GM21515 (cell line): ENCODE measurements around the gene CSNK2A1.
"Not testable (repeated sequence)": the region's sequence is repeated elsewhere in the genome, so short reads cannot be mapped to it uniquely, and the experiment has no call there.

ENCODE experiments used
- ATAC-seq: cut with Tn5 transposase; IDR thresholded peaks from one replicate; pipeline ENCODE4 v1.9.1; 2021; ENCODE audit not compliant: unreplicated experiment

CSNK2A1 gene

DNA sequence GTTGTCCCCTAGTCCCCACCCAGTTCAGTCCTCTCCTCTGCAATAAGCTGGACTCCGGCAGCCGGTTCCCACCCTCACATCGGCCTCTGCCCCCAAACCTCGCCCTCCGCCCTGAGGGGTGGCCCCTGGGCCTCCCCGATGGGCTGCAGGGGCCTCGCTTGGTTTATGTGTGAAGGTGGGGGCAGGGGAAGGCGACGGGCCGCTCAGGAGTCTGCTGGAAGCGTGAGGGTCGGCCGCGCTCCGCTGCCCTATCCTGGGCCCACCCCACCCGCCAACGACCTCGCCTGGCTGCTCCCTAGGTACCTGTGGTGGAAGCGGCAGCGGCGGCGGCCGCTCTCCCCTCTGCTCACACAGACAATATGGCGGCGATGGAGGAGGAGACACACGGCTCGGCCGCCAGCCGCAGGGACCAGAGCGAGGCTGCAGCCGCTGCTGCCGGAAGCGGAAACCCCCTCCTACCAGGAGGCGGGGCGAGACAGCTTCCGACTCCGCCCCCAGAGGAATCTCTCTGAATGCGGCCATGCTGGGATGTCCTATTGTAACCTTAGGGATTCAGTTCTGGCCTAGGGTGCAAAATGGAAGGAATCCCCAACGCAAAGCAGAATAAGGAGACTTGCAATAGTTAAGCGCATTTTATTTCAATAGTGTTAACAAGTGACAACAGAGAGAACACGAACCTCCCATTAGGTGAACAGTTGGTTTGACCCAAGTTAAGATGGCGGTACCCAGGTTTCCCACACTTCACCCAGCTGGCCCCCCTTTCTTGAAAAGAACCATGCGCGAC is at the start of gene CSNK2A1:
TSS of gene CSNK2A1 (minus strand) at position 422 of the 784 bp plus-strand sequence. CDS start 35,239 bp downstream, outside the sequence.
- peak; percentile 92 for ATAC-seq

DNA sequence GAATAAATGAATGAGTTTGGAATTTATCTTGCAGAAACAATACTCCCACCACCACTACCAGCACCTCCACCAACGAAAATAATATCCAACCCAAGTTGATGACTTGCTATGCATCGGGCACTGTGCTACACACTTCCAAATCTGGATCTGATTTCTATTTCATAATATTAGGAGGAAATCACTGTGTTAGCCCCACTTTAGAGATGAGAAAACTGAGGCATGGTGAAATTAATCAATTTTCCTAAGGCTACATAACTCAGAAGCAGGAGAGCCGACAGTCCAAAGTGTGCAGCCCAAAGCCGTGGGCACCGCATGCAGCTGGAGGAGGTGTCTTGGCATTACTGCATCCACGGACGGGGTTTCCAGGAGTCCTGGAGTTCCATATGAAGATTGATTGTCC is 48.9 kb upstream of the CSNK2A1 start:
- ATAC-seq: no peak

DNA sequence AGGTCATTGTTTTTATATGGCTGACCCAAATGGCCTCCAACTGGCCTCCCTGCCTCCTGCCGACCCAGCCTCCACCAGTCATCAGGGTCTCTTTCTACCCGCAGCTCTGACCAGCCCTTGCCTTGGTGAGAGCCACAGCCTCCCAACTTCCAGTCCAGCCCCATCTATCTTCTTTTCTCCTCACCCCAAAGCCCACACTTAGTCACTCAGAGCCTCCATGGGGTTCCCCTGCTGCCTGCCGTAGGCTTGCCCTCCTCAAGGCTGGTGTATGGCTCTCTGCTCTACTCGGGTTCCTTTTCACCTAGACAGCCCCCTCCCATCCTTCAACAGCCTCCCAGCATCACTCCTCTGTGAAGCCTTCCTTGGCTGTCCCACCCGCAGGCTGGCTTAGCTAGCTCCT is 48.4 kb upstream of the CSNK2A1 start:
- ATAC-seq: no peak

DNA sequence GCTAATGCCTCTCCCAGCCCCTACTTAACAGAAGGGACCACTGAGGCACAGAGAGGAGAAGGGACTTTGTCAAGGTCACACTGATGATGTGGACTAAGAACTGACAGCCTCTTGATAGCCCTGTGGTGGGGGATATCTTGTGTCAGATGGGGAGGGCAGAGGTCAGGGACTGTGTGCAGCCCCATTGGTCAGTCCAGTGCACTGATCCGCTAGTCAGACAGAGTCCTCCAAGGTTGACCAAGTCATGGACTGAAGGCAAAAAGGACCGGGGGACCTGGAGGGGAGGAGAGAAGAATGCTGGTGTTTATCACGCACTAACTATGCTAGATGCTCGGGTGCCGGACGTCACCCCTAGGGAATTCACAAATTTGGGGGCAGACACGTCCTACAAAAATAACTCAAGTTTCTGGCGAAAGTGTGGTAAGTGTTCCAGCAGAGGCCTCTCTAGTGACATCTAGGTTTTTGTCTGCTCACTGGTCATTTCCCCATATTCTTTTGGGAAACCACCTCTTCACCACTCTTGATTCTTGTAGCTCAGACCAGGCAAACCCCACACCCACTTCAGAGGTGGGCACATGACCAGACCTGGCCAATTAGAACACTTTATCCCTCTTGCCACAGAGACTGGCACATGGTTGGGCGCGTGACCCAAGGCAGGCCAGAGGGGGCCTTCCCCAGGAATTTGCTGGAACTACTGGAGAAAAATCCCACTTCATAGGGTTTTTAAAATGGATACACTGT is 45.5 kb upstream of the CSNK2A1 start:
- peak; percentile 72 for ATAC-seq

DNA sequence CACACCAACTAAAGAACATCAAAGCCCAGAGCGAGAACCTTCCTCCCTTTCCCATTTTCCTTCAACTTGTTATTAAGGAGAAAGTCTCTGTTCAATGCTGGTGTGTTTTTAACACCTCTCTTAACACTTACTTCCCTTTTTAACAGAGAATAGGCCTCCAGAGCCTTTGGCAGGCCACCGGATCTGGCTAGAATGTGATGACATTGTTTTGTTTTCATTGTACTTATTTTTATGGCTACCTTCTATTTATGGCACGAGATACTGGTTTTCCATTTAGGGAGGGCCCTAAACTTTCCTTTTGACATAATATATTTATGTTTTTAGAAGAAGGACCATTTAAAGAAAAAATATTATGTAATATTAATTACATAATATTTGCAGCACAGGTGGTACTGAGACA is 44.9 kb upstream of the CSNK2A1 start:
- no peak for ATAC-seq

DNA sequence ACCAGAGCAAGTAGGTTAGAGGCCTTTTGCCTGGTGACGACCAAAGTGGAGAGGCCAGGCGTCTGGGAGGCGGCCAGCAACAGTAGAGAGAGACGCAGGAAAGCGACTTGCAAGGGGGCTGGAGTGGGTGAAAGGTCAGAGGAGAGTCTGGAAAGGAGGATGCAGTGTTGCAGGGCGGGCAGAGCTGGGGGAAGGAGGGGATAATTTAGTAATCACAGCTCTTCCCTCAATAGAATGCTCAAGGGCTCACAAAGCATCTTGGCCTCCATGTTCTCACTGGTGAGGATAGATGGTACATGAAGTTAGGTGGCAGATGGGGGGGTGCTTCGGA is 41.3 kb upstream of the CSNK2A1 start:
- no peak for ATAC-seq

DNA sequence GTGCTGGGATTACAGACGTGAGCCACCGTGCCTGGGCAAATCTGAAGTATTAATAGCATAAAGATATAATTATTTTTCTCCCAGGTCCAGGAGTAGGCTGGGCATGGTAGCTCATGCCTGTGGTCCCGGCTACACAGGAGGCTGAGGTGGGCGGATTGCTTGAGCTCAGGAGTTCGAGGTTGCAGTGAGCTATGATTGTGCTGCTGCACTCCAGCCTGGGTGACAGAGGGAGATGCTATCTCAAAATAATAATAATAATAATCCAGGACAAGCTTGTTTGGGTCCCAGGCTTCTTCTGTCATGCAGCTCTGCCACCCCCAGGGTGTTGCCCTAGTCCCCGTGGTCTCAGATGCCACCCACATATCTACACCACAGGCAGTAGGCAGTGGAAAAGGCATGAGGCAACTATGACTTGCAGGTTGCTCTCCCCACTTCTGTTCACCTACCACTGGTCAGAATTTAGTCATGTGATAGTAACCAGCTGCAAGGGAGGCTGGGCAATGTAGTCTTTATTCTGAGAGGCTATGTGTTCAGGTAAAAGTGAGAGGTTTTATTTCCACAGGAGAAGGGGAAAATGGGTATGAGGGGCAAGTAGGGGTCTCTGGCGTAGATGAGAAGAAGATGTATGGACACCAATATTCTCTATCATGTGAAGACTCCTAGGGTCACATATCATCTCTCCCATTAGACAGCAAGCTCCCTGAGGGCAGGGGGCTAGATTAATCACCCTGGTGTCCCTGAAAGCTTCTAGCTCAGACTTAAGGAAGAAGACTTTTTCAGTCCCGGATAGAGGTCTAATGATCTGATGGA is 40.8 kb upstream of the CSNK2A1 start:
- no peak for ATAC-seq

DNA sequence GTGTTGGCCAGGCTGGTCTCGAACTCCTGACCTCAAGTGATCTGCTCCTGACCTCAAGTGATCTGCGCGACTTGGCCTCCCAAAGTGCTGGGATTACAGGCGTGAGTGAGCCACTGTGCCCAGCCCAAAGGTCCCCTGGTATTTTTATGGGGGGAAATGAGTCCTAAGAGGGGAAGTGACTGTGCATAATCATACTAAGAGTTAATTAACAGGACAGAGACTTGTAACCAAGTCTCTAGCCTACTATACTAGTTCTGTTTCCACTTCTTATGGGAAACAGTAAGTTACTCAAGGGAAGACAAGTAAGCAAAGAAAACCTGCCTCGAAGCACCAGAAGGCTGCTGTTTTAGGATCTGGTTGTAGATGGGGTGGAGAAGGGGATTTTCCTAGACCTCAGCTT is 38.6 kb upstream of the CSNK2A1 start:
- no peak for ATAC-seq

DNA sequence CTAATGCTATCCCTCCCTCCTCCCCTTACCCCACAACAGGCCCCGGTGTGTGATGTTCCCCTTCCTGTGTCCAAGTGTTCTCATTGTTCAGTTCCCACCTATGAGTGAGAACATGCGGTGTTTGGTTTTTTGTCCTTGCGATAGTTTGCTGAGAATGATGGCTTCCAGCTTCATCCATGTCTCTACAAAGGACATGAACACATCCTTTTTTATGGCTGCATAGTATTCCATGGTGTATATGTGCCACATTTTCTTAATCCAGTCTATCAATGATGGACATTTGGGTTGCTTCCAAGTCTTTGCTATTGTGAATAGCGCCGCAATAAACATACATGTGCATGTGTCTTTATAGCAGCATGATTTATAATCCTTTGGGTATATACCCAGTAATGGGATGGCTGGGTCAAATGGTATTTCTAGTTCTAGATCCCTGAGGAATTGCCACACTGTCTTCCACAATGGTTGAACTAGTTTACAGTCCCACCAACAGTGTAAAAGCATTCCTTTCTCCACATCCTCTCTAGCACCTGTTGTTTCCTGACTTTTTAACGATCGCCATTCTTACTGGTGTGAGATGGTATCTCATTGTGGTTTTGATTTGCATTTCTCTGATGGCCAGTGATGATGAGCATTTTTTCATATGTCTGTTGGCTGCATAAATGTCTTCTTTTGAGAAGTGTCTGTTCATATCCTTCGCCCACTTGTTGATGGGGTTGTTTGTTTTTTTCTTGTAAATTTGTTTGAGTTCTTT is 35.5 kb upstream of the CSNK2A1 start:
- ATAC-seq: not testable (repeated sequence)

DNA sequence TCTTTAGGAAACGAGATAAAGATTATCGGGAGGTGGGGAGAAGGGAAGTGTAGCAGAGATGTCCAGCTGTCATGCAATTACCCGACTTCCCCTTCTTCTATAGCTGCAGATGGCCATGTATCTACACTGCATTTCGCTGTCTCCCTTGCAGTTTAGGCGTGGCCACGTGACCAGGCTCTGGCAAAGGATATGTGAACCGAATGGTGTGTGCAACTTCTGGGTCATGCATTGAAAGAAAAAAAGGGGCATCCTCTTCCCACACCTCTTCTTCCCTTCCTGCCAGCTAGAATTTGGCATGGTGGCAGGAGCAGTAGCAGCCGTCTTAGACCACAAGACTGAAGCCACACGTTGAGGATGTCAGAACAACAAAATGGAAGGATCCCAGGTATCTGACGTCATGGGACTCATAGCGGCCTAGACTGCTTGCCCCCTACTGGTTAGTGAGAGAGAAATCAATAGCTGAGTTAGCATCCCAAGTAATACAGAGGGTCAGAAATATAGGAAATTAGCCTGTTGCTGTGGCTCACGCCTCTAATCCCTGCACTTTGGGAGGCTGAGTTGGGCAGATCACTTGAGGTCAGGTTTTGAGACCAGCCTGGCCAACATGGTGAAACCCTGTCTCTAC is 33.7 kb upstream of the CSNK2A1 start:
- no peak for ATAC-seq

DNA sequence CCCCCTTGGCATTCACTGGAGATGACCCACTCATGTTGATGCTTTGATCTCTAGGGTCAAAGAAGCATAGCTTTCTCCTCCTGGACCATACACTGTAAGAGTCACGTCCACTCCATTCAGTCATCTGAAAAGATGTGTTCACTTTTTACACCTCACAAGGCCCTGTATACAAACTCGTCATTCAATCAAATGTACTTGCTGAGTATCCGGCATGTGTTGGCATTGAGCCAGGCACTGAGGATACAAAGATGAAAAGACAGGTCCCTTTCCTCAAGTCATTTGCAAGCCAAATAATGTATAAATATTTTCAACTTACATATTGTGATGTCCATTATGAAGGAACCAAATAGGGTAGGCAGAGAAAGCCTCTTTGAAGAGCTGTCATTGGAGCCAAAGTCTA is 32.6 kb upstream of the CSNK2A1 start:
- no peak for ATAC-seq

DNA sequence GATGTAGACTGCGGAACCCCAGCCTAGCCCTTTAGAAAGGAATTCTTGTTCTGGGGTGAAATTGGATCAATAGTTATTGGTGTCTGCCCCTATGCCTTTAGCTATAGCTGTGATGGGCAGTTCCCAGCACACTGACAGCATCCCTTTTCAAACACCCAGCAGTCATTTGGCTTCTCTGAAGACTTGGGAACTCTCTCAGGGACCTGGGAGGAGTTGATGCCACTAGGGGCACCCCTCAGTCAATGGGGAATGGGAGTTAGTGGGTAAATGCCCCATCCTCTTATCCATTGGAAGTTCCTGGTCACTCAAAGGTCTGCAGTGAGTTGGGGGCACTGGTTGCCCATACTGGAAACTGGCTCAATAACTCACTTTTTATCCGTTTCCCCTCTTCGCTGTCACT is 31.6 kb upstream of the CSNK2A1 start:
- no peak for ATAC-seq

DNA sequence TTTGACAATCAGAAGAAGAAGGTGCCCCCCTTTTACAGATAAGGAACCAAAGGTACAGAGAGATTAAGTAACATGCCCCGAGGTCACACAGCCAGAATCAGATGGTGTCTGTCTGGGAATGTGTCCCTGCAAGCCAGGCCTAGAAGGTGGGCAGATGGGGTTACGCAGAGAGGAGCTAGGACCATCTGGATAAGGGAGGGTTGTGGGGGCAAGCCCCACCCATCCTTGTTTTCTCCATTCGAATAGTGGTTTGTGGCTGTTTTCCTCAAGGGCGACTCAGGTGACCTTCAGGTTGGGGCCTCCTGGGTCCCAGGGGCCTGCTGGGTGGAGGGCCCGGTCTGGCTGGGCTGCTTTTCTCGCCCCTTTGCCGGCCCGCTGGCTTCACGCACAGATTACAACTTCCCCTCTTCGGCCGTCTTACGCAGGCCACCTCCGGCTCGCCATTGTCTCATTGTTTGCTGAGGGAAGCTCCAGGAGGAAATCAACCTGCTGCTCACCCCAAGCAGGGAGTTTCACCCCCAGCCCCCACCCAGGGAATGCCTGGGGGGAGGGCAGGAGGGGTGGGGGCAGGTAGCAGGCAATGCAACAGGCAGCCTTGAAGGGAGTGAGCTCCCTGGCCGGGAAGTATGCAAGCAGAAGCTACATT is 30.8 kb upstream of the CSNK2A1 start:
- no peak for ATAC-seq

DNA sequence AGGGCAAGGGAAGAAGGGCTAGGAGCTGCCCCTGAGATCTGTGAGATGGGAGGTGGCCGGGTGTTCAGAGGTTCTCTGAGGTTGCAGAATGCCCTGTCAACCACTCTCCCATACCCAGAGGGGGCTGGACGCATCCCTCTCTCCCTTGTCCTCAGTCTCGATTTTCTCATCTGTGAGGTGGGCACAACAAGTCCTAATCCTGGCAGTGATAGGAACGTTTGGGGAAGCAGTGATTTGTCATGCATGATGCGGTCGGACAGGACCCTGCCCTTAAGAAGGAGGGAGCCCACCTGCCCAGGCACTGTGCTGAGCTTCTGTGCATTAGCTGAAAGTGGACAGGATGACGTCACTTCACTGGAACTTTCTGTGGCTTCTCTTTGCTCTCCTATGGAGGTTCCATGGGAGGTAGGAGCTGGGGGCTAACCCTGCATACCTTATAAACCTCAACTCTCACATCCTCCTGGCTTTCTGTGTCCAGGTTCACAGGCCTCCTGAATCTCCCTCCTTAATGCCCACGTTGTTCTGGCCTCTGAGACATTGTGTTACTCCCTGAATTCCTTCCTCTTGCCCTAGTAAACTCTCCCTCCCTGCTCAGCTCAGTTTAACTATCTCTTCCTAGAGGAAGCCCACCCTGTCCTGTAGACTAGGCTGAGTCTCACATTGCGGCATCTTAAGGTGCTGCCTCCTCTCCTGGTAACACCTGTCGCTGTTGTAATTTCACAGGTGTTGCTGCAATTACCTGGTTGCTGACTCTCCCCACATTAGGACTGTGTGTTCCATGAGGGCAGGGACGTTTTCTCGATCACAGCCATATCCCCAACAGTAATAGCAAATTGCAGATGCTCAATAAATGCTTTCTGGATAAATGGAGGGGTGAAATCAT is 30.1 kb upstream of the CSNK2A1 start:
- ATAC-seq: no peak

DNA sequence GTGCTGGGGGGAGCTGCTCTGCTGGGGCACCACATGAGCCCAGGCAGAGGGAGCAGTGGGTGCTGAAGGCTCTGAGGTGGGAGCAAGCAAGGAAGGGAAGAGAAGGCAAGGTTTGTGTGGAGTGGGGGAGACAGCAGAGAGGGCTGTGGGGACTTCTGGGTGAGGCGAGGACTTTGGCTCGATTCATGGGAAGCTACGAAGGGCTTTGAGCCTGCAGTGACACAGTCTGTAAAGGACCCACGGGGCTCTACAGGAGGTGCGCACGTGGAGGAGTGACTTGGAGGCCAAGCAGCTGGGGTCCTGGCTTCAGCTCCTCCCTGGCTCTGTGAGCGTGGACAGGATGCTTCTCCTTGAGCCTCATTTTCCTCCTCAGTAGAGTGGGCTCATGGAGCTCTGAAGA is 29.1 kb upstream of the CSNK2A1 start:
- no peak for ATAC-seq

DNA sequence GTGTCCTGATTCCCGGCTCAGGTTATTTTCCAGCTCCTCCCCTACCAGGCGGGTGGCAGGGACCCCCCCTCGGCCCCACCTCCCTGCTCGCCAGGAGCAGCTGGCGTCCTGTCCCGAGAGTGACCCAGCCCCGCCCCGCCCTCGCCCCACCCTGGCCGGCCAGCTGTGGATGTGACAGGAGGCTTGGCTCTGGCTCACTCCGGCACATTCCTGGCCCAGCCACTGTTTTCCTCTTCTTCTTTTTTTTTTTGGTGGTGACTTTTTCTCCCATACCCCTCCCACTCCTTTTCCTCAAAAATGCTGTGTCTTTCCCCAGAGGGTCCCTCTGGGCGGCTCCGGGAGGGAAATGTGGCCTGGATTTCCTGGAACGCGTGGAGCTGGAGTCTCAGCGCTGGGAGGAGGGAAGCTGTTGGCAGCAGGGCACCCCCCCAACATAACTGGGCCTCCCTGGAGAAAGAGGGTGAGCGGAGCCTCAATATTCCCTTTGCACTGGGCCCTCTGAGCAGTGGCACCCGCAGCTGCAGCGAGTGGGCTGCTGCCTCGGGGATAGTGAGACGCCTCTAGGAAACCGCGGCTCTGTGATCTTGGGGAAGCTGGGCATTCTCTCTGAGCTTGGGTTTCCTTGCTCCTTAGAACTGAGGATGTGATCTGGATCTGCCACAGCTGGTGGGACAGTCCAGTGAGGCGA is 28.3 kb upstream of the CSNK2A1 start:
- ATAC-seq: no peak

DNA sequence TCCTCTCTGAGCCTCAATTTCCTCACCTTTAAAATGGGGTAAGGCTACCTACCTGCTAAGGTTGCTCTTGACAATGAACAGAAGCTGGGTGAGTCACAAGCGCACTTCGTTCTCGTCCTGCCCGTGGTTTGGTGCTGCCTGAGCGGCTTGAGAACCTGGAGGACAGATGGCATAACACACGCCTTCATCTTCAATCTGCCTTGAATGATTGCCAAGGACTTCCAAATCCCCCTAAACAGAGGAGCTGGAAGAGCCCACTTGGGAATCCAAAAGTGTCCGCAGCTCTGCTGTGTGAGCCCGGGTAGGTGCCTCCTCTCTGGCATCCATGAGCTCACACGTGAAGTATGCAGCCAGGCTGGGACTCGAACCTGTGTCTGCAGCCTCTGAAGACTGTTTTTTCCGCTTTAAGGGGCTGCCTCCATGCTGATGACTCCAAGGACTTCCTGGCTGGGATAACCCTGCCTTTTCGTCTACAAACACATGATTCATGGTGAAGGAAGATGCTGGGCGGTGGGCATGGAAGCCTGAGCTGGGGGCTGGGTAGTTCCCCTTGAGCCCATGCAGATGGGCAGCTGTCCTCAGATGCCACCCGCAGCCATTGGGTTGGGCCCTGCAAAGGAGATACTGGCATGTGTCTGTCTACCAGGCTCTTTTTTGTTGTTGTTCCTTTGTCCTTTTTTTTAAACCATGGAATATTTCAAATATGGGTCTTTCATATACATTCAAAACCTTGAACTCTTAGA is 25.3 kb upstream of the CSNK2A1 start:
- ATAC-seq: no peak

DNA sequence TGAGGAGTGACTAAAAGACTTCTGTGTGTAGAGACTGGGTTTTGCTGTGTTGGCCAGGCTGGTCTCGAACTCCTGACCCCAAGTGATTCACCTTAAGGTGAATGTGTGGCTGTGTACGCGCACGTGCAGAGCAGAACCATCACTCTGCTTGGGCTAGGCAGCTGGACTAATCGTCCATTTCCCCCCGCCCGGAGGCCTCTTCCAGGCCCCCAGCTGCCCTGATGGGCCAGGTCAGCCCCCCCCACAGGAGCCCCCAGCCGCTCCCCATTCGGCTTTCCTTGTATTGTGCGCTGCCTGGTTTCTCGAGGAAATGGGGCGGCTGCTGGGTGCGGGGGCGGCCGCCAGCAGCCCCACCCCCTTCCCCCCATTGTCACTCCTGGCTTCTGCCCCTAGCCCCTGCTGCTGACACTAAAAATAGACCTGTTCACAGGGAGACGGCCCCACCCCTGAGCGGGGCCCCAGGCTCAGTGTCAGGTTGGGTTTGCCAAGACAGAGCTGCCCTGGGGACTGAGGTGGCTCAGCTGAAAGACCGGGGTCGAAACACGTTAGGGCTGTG is 24.6 kb upstream of the CSNK2A1 start:
- no peak for ATAC-seq
